ES-I3 (cell line): ENCODE results near the gene DNM1L.

ENCODE experiments used
- H3K36me3 ChIP-seq: 2 replicates; pipeline ENCODE4 v1.6.1; 2013; ENCODE audit warnings: mild to moderate bottlenecking, low read length, control low read depth, moderate library complexity; ENCODE audit not compliant: insufficient read depth
- H3K4me1 ChIP-seq: 2 replicates; pipeline ENCODE4 v1.6.1; 2013; ENCODE audit warnings: mild to moderate bottlenecking, control low read depth, low read length; ENCODE audit not compliant: insufficient read depth
- H3K9ac ChIP-seq: 2 replicates; pipeline ENCODE4 v1.6.1; 2013; ENCODE audit warnings: low read depth, mild to moderate bottlenecking, low read length, moderate library complexity
- H3K9me3 ChIP-seq: 2 replicates; pipeline ENCODE4 v1.6.1; 2013; ENCODE audit warnings: mild to moderate bottlenecking, low read length, moderate library complexity; ENCODE audit not compliant: control insufficient read depth, insufficient read depth

DNM1L gene

DNA sequence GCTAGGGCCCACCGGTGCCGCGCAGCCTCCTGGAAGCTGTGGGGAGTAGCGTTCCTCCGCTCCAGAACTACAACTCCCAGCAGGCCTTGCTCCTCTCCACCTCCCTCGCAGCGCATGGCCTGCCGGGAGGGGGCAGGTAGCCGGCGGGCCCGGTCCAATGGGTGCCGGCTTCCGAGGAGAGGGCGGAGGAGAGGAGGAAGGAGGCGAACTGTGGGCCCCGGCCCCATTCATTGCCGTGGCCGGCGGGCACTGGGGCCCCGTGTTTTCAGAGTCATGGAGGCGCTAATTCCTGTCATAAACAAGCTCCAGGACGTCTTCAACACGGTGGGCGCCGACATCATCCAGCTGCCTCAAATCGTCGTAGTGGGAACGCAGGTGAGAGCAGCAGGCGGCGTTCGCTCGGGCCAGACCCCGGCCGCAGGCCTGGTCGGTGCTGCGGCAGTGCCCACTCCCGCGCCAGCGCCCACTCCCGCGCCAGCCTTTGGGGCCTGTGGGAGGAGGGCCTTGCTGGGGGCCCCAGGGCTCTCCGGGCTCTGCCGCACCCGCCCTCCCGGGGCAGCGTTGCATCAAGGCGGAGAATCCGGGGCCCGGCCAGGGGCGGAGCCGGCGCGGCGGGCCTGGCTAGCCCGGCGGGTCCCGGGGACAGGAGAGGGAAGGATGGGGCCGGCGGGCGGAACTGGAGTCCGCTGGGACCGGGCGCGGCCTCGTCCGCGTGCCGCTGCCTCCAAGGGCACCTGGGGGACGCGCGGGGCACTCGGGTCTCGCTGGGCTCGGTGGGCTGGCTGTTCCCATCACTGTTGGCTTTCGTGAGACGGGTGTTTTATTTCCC is at the start of gene DNM1L:
TSS of gene DNM1L (plus strand) at position 211 of the 829 bp plus-strand sequence. CDS start at position 274, 63 bp downstream.
- H3K4me1 ChIP-seq, result peaks cover 8% of the 10 kb centered on the region; the same call in 1 of the 2 replicates
- H3K9ac ChIP-seq, result peak within 1 kb of the TSS; percentile 99
- H3K9me3 ChIP-seq, result no peaks in the 10 kb centered on the region
- no peaks in the 10 kb centered on the region for H3K36me3 ChIP-seq

DNA sequence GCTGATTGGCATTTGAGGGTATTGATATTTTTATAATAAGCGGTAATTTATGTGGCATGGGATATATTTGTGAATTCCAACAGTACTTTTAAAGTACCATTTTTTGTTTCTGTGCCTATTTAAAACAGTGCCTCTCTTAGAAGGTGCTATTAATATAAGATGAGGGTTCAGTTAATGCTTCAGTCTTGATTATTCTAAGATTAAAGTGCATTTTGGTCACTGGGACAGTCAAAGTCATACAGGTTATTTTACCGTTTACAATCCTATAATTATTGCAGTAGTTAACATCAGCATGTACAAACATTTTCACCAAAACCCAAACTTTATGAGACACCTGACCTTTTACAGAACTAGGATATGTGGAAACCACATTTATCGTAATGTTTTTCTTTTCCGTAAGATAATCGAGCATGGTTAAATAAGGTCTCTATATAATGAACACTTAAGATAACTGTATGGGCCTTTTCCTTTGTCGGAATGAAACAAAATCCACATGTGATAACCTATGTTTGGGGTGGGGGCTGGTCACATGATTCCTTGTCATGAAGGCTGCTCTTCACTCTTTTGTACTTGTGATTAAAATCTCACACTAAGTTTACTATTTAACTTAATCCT is 37.7 kb upstream of the DNM1L start:
- H3K9me3 ChIP-seq, result no peaks in the 10 kb centered on the region
- H3K9ac ChIP-seq, result no peak overlapping the region
- no peaks in the 10 kb centered on the region for H3K4me1 ChIP-seq
- peaks cover 29% of the 10 kb centered on the region for H3K36me3 ChIP-seq

DNA sequence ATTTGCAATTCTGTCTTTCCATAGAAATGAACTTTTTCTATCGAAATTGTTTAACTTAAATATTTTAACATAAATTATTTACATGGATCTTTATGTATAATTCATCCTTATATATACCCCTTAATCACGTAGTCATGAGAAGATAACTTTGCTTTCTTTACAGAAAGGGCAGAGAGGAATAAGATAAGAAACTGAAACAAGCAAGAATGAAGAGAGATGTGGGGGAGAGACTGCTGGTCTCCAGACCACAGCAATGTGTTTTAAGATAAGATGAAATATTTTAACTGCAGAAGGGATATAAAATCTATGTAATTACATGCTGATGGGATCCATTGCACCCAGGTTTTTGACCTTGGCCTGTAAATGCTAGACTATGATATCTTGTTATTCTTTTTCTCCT is 34.7 kb upstream of the DNM1L start:
- Histone ChIP-seq H3K4me1 (no peaks in the 10 kb centered on the region), H3K36me3 (peaks cover 12% of the 10 kb centered on the region; the same call in 1 of the 2 replicates), H3K9me3 (no peaks in the 10 kb centered on the region), H3K9ac (no peak overlapping the region)

DNA sequence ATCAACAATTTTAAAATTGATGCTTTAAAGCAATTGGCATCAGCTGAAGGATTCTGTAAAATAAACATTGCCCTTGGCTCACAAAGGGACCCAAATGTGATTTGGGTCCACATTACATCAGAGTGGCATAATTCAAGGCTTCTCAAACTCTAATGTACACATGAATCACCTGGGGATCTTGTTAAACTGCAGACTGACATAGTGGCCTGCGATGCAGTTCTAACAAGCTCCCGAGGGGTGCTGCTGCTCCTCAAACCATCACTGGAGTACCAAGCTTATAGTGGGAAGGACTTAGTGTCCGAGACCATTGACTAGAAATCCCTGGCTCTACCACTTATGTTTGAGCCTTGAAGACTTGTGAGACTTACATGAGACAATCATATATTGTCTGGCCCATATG is 31.8 kb upstream of the DNM1L start:
- no peaks in the 10 kb centered on the region for H3K4me1 ChIP-seq
- no peaks in the 10 kb centered on the region for H3K9me3 ChIP-seq
- H3K9ac ChIP-seq, result no peak overlapping the region
- H3K36me3 ChIP-seq, result peaks cover 3% of the 10 kb centered on the region; the same call in 1 of the 2 replicates

DNA sequence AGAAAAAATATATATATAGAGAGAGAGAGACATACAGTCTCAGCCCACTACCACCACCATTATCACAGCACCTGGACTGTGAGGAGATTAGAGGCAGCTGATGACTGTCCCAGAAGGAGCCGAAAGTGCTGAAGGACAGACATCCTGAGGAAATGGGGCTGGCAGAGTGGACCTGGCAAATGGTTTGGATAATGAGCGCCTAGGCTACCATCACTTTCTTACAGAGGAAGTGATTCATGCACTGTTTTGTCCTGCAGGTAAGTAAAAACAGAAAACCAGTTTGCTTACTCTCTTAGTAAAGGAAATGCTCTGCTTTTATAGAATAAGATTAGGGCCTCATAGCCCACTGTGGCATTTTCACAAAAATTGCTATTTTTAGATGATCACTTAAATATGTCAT is 28.6 kb upstream of the DNM1L start:
- no peak overlapping the region for H3K9ac ChIP-seq
- no peaks in the 10 kb centered on the region for H3K36me3 ChIP-seq
- no peaks in the 10 kb centered on the region for H3K4me1 ChIP-seq
- no peaks in the 10 kb centered on the region for H3K9me3 ChIP-seq

DNA sequence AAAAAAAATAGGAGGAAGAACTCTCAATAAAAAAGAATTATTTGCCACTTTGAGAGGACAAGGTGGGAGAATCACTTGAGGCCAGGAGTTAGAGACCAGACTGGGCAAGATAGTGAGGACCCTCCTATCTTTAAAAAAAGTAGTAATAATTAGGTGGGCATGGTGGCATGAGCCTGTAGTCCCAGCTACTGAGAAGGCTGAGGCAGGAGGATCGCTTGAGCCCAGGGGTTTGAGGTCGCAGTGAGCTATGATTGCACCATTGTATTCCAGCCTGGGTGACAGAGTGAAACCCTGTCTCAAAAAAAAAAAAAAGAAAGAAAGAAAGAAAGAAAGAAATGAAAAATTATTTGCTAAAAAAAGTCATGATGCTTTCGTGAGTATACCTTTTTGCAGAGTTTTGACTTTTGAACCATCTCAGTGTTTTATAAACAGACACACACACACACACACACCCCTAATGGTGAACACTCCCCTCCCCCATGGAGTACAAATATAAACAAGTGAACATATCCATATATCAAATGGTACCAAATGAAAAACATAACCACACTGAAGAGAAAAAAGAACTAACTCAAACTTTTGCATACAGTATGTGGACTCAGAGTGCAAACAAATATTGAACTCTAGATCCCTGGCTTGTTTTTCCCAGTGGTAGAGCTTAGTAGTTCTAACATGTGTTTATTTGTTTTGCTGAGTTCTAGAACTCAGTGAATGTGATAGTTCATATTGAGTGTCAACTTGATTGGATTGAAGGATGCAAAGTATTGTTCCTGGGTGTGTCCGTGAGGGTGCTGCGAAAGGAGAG is 27.7 kb upstream of the DNM1L start:
- H3K4me1 ChIP-seq, result no peaks in the 10 kb centered on the region
- H3K36me3 ChIP-seq, result no peaks in the 10 kb centered on the region
- no peaks in the 10 kb centered on the region for H3K9me3 ChIP-seq
- no peak overlapping the region for H3K9ac ChIP-seq

DNA sequence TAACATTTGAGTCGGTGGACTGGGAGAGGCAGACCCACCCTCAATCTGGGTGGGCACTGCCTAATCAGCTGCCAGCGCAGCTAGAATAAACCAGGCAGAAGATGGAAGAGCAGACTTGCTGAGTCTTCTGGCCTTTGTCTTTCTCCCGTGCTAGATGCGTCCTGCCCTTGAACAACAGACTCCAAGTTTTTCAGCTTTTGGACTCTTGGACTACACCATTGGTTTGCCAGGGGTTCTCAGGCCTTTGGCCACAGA is 27.2 kb upstream of the DNM1L start:
- Histone ChIP-seq H3K4me1 (no peaks in the 10 kb centered on the region), H3K9ac (no peak overlapping the region), H3K9me3 (no peaks in the 10 kb centered on the region), H3K36me3 (no peaks in the 10 kb centered on the region)

DNA sequence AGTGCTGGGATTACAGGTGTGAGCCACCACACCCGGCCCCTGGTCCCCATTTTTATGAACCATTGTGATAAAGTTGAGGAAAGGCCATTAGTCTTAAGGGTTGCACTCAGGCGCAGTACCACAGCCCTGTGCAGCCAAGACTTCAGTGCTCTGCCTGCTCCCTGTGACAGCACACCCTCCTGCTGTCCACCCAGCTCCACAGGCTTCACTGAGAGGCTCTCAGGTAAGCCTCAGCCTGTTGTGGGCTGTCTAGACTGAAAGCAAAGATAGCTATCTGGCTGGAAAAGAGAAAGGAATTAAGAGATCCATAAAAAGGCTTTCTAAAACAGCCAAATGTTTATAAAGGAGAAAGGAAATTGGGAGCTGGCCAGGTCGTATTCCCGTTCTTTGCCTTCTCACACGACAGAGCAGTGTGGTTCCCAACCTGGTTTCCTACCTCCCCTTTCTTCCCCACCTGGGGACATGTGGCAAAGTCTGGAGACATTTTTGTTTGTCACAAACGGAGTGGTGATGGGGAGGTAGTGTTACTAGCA is 19.1 kb upstream of the DNM1L start:
- Histone ChIP-seq H3K9ac (no peak overlapping the region), H3K36me3 (no peaks in the 10 kb centered on the region), H3K4me1 (no peaks in the 10 kb centered on the region), H3K9me3 (no peaks in the 10 kb centered on the region)

DNA sequence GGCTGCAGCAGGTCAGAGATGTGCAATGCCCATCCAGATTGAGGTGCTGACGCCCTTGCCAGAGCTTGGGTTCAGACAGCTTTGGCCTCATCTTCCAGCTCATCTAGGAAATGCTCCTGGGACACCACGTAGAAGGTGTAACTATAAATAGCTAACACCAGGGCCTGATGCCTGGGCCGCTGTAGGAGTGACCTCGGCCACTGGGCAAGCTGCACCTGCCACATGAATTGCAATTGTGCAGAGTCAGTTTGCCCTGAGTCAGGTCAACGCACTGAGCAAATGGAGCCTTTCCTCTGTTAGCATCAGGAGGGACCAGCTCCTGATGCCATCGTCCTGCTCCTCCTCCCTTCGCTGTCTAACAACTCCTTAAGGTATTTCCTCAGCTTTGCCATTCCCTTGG is 17.4 kb upstream of the DNM1L start:
- no peak overlapping the region for H3K9ac ChIP-seq
- peaks cover under 1% of the 10 kb centered on the region; the same call in 1 of the 2 replicates for H3K4me1 ChIP-seq
- H3K36me3 ChIP-seq, result no peaks in the 10 kb centered on the region
- no peaks in the 10 kb centered on the region for H3K9me3 ChIP-seq

DNA sequence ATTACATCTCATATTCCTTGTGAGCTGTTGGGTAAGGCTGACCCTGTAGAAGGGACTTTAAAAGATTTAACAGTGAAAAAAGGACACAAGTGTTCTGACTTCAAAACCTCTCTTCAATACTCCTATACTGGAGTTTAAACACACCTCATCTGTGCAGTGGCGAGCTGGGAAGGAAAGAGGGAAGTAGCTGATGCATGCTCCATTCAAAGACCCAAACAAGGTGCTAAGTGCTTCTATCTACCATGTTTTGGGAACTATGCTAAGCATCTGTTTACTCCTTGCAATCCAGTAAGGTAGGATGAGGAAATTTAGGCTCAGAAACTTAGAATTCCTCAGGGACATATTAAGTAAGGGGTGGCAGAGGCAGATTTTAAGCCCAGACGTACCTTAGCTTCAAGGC is 16.4 kb upstream of the DNM1L start:
- Histone ChIP-seq H3K36me3 (no peaks in the 10 kb centered on the region), H3K4me1 (peaks cover 4% of the 10 kb centered on the region; the same call in 1 of the 2 replicates), H3K9ac (no peak overlapping the region), H3K9me3 (no peaks in the 10 kb centered on the region)

DNA sequence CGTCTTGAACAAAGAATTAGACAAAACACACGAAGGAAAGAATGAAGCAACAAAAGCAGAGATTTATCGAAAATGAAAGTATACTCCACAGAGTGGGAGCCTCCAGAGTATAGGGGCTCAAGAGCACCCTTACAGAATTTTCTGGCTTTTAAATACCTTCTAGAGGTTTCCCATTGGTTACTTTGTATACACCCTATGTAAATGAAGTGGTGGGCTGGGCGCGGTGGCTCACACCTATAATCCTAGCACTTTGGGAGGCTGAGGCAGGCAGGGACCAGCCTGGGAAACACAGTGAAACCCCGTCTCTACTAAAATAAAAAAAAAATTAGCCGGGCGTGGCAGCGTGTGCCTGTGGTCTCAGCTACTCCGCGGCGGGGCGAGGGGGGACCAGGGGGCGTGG is 13.1 kb upstream of the DNM1L start:
- Histone ChIP-seq H3K4me1 (peaks cover 4% of the 10 kb centered on the region; the same call in 1 of the 2 replicates), H3K9ac (no peak overlapping the region), H3K36me3 (no peaks in the 10 kb centered on the region), H3K9me3 (0 out of 2 replicates have a peak, but pooled peaks cover 5% of the 10 kb centered on the region)

DNA sequence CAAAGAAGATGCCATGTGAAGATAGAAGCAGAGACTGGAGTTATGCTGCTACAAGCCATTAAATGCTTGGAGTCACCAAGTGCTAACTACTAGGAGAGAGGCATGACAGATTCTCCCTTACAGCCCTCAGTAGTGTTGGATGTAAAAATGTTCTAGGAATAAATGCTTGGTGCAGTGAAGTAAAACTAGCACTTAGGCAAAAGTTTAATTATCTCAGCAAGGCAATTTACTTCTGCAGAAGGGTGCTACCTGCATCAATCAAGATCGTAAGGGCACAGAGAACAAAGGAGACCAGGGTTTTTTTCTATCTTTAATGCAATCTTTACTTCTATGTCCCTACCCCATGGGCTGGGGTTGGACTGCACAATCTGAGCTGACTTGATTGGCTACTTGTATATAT is 9.5 kb upstream of the DNM1L start:
- H3K9ac ChIP-seq, result no peak overlapping the region
- H3K36me3 ChIP-seq, result no peaks in the 10 kb centered on the region
- peaks cover 4% of the 10 kb centered on the region; the same call in 1 of the 2 replicates for H3K4me1 ChIP-seq
- H3K9me3 ChIP-seq, result 0 out of 2 replicates have a peak, but pooled peaks cover 5% of the 10 kb centered on the region

DNA sequence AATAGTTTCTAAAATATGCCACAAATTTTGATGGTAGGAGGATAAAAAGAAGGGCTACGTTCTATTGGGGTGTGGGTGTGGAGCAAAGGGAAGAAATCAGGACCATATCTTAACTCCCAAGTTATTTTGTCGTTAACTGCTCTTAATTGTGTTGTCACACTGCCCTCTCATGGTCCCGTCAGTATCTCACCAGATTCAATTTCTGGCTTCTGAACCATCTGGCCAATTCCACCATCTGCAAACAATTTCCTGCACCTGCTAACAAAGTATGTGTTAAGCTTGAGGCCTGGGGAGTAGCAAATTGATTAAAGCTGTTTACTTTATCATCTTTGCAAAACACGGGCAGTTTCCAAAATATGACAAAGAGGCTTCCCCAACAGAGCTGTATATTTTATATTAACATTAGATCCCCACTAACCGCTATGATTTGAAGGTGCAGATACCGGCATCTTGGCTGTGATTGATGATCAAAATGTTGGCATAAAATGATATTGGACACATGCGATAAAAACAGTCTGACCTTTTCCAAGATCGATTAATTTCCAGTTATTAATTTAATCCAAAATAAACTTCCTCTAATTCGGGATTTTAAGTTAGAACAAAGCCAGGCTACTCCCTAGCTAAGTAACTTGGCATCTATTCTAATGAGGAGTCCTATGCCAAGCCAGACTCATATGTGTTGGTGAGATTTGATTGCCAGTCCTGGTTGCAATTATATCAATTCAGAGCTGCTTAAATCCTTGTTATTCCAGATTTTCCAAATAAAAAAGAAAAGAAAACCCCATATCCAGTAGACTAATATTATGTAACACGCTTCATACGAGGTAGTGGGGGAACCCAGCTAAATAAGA is 6.9 kb upstream of the DNM1L start:
- Histone ChIP-seq H3K9me3 (0 out of 2 replicates have a peak, but pooled peaks cover 5% of the 10 kb centered on the region), H3K36me3 (no peaks in the 10 kb centered on the region), H3K4me1 (no peaks in the 10 kb centered on the region), H3K9ac (no peak overlapping the region)

DNA sequence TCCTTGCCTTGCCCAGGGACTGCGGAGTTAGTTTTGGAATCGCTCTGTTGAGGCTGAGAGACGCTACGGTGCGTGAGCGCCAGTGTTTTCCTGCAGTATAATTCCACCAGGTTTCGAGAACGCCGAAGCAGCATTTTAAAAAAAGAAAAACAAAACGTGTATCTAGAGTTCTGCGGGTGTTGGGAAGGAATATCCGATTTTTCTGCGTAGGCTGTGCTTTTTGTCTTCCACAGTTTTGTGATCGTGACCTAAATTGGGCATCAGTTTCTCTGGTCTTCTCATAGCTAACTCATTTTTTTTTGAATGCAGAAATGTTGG is 778 bp downstream of the DNM1L start:
- Histone ChIP-seq H3K9me3 (no peaks in the 10 kb centered on the region), H3K4me1 (peaks cover 8% of the 10 kb centered on the region; the same call in 1 of the 2 replicates), H3K36me3 (no peaks in the 10 kb centered on the region)

More for the DNA sequence above, 778 bp downstream of the DNM1L start:
- peak overlapping the region; percentile 99 for H3K9ac ChIP-seq
